Lower lobe of right lung (tissue), 2 donors: ENCODE data around the gene DHRS3. TPM values are rescaled to one million over a fixed set of nuclear protein-coding genes. Genes with fewer than 3 reads are reported as not detected.

Experiments
- ATAC-seq, 2 donors: fragments of 200-7000 bp; cut with Tn5 transposase; one replicate each; pipeline ENCODE4 v1.9.1; 2020 to 2022; ENCODE audit warnings: mild to moderate bottlenecking in 2 of 2, moderate library complexity in 2 of 2
- DNase-seq: peaks from one replicate; pipeline ENCODE4 v3.0.0-alpha.2; 2020
- H3K27ac ChIP-seq: fragments of 200-600 bp; one replicate; pipeline ENCODE4 v1.8.0; 2022
- H3K27me3 ChIP-seq: fragments of 200-600 bp; one replicate; pipeline ENCODE4 v1.8.0; 2022; ENCODE audit warnings: low read depth
- H3K36me3 ChIP-seq: fragments of 200-600 bp; one replicate; pipeline ENCODE4 v1.8.0; 2022; ENCODE audit warnings: mild to moderate bottlenecking
- H3K4me1 ChIP-seq: fragments of 200-600 bp; one replicate; pipeline ENCODE4 v1.8.0; 2022
- H3K4me3 ChIP-seq: fragments of 200-600 bp; one replicate; pipeline ENCODE4 v1.8.0; 2022; ENCODE audit warnings: mild to moderate bottlenecking
- H3K9me3 ChIP-seq: fragments of 200-600 bp; one replicate; pipeline ENCODE4 v1.8.0; 2022
- CTCF ChIP-seq: fragments of 200-600 bp; IDR thresholded peaks from one replicate; pipeline ENCODE4 v1.8.0; 2022; ENCODE audit warnings: antibody characterized with exemption, mild to moderate bottlenecking
- intact Hi-C: fragments of 100-400 bp; cut with DNase I; formaldehyde crosslinking; loops from one replicate; pipeline ENCODE4 v1.11.0; 2022
- total RNA-seq: library from RNA; stranded (reverse); fragmentation: NEBNext Ultra II Directional; extraction: Animal tissue kit (Norgen Biotek cat#: 25700); gene quantifications from one replicate; pipeline ENCODE4 v1.2.1, GENCODE V29; 2021
- donor health status: DM: no; HTN: yes; CAD: no; lungs with severe emphysema.

The DHRS3 gene
- total RNA-seq, 1 donor from 2014 or later = 135 TPM

GRCh38 chr1:12615159-12615864 is 2.7 kb downstream of the DHRS3 start:
- Histone ChIP-seq H3K4me1 (peaks cover 60% of the 10 kb centered on the region), H3K9me3 (no peaks in the 10 kb centered on the region), H3K27ac (peak overlapping the region; percentile 88), H3K27me3 (no peaks in the 10 kb centered on the region), H3K36me3 (peaks cover 33% of the 10 kb centered on the region), H3K4me3 (peak overlapping the region; percentile 85)
- no peak for TF ChIP-seq CTCF
- DNase-seq (no peak), ATAC-seq (no peak)
- intact Hi-C loops = no loop called here

- H3K9me3 ChIP-seq = no peaks in the 10 kb centered on the region
- peak overlapping the region; percentile 85 for H3K4me3 ChIP-seq
- ATAC-seq (no peak), DNase-seq (no peak)
- no peak for TF ChIP-seq CTCF
- H3K27ac ChIP-seq = peak overlapping the region; percentile 88
- intact Hi-C loops = no loop called here
- peaks cover 34% of the 10 kb centered on the region for H3K36me3 ChIP-seq
- H3K4me1 ChIP-seq = peaks cover 52% of the 10 kb centered on the region
- no peaks in the 10 kb centered on the region for H3K27me3 ChIP-seq
Measured at GRCh38 chr1:12614402-12615158, 3.4 kb downstream of the DHRS3 start.

GRCh38 chr1:12613180-12613579 is 4.8 kb downstream of the DHRS3 start:
- H3K9me3 ChIP-seq = no peaks in the 10 kb centered on the region
- H3K4me1 ChIP-seq = peaks cover 40% of the 10 kb centered on the region
- TF ChIP-seq CTCF = no peak
- no peaks in the 10 kb centered on the region for H3K27me3 ChIP-seq
- no peak for DNase-seq
- peaks cover 34% of the 10 kb centered on the region for H3K36me3 ChIP-seq
- H3K27ac ChIP-seq = no peak overlapping the region
- intact Hi-C loops = no loop called here
- peak overlapping the region; percentile 8 for H3K4me3 ChIP-seq
- no peak for ATAC-seq

GRCh38 chr1:12610941-12611340 is 7.1 kb downstream of the DHRS3 start:
- Histone ChIP-seq H3K36me3 (peaks cover 39% of the 10 kb centered on the region), H3K9me3 (no peaks in the 10 kb centered on the region), H3K27me3 (no peaks in the 10 kb centered on the region), H3K27ac (no peak overlapping the region), H3K4me3 (no peak overlapping the region), H3K4me1 (peaks cover 40% of the 10 kb centered on the region)
- TF ChIP-seq CTCF = no peak
- intact Hi-C loops = no loop called here
- ATAC-seq (no peak), DNase-seq (no peak)

GRCh38 chr1:12610305-12610935 is 7.6 kb downstream of the DHRS3 start:
- DNase-seq (no peak), ATAC-seq (no peak)
- Histone ChIP-seq H3K9me3 (no peaks in the 10 kb centered on the region), H3K4me1 (peaks cover 38% of the 10 kb centered on the region), H3K27ac (no peak overlapping the region), H3K36me3 (peaks cover 39% of the 10 kb centered on the region), H3K4me3 (no peak overlapping the region), H3K27me3 (no peaks in the 10 kb centered on the region)
- TF ChIP-seq CTCF = no peak
- intact Hi-C loops = no loop called here
